G401.6 (cell line): ENCODE measurements around the gene CYP2W1.
"Not testable (repeated sequence)": the region's sequence is repeated elsewhere in the genome, so short reads cannot be mapped to it uniquely, and the experiment has no call there.

Experiments
- FAIRE-seq: peaks from 2 replicates; lab custom pipeline; 2012; peaks lifted over from hg19 to GRCh38; lab: Jason Lieb, UNC

CYP2W1 gene

DNA sequence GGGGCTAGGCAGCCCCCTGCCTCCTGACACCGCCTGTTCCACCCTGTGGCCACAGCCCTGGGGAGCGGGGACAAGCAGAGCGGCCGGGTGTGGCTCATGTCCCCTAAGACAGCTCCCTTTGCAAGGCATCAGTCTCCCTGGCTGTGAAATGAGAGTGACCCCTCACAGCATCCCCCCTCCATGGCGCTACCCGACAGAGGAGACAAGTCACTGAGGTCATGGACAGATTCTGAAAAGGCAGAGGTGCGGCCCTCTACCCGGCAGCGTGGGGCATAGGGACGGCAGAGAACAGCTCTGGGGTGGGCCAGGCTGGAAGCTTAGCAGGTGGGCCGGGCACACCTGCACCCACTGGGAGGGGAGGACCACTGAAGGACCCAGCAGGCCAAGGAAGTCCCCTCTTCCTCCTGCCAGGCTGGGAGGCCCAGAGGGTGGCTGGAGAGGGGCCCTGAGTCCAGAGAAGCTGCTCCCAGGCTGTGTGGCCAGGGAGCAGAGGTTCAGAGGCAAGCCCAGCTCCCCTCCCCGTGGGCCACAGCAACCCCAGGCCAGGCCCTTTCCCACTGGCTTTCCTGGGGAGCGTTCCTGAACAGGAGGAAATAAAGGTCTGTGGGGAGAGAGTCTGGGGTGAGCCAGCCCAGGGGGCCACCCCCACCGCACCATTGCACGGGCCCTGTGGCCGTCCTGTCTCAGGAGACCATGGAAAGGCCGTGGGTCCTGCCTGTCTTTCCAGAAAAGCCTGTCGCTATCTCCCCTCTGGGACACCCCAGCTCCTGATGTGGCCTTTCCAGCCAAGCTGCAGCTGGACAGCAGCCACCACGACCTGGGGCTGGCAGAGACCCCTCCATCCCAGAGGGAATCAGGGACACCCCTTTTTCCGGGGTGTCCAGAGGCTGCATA lies 30.2 kb upstream of the CYP2W1 start:
- FAIRE-seq, result no peak

DNA sequence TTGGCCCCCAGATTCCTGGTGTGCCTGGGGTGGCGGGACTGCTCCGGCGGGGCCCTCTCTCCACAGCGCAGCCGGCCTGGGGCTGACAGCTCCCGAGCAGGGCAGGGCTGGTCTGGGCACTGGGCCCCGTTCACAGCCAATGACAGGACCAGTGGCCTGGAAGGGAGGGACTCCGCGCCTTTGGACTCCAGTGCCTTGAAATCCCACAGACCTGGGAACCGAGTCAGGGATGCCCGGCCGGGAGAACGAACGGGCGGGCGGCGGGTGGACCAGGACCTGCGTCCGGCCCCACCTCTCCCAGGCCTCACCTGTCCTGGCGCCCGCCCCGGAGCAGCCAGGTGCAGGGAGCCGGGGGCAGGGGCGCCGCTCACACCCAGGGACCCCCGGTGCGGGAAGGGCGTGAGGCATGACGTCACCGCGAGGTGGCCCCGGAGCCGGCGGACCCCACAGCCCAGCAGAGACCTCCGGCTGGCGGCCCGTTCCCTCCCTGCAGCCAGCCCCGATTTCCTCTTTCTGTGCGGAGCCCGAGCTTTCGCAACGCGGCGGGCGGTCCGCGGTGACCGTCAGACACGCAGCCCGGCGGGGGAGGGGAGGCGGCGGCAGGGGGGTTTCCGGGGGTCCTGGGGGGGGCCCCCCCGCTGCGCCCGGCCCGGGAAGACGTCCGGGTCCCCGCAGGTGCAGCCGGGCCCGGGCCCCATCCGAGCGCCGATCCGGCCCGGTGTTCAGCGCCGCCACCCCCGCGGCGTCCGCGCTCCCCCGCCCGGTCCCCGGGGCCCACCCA lies 29.2 kb upstream of the CYP2W1 start:
- FAIRE-seq, result peak; percentile 48

DNA sequence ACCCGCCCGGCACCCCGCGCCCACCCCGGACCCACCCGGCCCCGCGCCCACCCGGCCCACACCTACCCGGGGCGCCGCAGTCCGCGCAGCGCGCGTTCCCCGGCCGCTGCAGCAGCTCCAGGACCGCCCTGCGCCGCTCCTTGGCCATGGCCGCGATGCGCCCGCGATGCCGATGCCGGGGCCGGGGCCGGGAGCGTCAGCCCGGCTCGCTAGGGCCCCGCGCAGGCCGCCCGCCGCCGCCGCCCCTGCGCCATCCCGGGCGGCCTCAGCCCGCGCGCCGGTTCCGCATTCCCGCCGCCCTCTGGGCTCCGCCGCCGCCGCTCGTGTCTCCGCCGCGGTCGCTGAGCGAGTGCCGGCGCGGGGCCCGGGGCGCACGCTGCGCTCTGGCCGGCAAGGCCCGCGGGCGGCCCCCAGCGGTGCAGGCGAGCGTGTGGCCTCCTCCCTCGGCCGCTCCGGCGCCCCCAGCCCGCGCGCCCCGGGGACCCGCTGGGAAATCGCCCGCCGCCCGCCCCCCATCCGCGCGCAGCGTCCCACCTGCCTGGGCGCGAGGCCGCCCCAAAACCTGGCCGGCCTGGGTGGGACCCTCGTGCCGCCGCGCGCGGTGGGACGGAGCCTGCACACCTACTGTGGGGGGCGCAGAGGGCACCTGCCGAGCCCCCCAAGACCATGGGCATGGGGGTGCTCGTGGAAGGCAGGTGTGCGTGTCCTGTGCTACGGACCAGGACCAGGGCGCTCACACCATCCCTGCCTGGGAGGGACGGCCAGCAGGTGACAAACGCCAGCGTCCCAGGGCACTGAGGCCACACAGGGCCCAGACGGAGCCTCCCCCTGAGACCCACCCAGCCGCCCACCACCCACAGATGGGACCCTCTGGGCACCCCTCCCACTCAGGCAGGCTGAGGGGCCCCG lies 28.4 kb upstream of the CYP2W1 start, which contains the start of gene ADAP1:
TSS of gene ADAP1 (minus strand) at position 351 of the 909 bp plus-strand sequence. CDS start at position 148, 203 bp downstream.
- no peak for FAIRE-seq

DNA sequence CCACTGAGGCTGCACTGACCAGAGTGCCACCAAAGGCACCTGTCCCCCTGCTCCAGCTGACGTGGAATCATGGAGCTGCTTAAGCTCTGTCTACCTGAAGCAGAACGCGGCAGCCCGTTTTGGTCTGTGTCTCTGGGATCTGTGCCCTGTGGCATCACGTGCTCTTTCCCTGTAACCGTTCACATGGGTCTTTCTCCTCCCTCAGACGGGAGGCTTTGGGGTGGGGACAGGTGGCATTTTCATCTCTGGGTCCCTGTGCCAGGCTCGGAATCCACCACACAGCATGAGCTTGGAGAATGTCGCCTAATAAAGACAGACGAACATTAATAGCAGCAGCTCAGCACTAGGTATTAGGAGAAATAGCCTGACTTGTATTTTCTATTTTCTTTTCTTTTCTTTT lies 26.9 kb upstream of the CYP2W1 start:
- FAIRE-seq, result no peak

DNA sequence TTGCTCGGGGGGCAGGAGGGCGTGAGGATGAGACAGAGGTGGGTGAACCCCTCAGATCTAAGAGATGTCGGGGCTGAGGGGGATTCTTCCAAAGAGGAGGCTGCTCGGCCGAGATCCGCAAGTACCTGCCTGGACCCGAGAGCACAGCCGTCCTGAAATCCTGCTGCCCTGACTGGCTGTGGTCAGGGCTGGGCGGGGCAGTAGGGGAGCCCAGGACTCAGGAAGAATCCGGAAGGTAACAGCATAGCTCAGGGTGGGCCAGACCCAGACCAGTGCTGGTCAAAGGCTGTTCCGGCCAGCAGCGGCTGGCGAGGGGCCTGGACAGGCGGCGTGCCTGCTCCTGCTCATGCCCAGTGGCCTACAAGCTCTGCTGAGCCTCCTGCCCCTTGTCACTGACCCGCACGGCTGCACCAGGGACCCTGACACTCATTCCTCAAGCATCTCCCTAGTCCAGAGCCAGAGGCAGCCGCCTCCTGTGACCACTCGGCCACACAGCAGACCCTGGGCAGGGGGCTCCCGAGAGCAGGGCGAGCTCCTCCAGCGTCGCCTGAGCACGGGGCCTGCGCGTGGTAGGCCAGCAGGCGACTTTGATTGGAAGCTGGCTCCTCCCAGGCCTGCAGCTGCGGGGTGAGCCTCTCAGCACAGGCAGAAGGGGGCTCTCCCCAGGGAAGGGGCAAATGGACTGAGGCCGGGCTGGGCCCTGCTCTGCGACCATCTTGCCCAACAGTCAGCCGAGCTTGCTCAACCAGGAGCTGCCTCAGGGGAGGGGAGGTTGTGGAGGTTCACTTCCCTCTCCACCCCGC lies 25.4 kb upstream of the CYP2W1 start:
- FAIRE-seq, result no peak

DNA sequence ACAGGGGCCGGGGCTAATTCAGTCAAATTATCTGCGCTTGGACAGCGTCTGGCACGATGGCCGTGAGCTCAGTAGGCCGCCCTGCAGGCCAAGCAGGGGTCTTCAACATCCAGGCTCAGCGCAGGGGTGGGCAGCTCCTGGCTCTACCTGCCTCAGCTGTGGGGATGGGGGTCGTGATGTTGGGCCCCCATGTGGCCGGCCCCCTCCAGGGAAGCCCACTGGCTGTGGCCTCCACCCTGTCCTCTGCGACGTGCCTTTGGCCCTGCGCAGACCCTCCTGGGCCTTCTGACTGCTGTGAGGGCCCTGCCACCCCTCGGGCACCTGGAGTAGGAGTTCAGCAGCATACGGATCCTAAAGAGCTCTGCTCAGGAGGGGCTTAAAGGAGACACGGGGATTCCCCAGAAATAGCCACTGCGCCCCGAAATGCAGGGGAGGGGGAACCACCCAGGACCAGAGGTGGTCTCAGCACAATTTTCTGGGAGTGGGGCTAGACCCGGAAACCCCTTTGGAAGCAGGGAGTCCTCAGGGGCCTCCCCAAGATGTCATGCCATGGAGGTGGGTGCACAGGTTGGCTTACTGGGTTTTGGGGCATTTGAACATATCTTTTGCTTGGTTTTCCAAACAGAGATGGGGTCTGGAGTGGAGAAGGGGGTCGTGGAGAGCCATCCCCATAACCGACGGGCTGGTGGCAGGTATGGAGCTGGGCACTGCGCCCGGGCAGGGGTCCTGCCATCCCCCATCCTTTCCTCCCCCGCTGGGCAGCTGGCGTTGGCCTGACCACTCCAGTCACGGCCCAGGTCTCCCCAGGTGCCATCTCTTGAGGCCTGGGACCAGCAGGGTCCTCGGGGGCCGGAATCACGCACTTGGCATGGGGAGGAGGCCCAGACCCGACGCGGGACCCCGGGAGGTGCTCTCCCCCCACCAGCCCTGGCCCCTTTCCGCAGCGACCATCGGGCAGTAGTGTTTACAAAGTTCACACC lies 24.5 kb upstream of the CYP2W1 start:
- no peak for FAIRE-seq

DNA sequence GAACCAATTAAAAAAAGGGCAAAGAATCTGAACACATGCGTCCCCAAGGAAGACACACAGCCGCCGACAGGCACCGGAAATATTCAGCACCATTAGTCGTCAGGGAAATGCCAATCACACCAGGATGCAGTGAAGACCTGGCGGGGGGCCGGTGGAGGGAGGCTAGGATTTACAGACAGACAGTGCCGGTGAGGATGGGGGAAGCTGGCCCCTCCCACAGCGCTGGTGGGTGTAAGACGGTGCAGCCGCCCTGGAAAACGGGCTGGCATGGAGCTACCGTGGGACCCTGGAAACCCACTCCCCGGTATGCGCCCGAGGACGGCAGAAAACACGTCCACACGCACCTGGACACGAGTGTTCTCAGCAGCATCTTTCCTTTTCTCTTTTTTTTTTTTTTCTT lies 23.7 kb upstream of the CYP2W1 start:
- FAIRE-seq, result no peak

DNA sequence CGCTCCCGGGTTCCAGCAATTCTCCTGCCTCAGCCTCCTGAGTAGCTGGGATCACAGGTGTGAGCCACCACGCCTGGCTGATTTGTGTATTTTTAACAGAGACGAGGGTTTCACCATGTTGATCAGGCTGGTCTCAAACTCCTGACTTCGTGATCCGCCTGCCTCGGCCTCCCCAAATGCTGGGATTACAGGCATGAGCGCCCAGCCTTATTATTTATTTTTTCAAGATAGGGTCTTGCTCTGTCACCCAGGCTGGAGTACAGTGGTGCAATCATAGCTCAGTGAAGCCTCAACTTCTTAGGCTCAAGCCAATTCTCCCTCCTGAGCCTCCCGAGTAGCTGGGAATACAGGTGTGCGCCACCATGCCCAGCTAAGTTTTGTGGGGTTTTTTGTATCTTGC lies 23.2 kb upstream of the CYP2W1 start:
- not testable (repeated sequence) for FAIRE-seq

DNA sequence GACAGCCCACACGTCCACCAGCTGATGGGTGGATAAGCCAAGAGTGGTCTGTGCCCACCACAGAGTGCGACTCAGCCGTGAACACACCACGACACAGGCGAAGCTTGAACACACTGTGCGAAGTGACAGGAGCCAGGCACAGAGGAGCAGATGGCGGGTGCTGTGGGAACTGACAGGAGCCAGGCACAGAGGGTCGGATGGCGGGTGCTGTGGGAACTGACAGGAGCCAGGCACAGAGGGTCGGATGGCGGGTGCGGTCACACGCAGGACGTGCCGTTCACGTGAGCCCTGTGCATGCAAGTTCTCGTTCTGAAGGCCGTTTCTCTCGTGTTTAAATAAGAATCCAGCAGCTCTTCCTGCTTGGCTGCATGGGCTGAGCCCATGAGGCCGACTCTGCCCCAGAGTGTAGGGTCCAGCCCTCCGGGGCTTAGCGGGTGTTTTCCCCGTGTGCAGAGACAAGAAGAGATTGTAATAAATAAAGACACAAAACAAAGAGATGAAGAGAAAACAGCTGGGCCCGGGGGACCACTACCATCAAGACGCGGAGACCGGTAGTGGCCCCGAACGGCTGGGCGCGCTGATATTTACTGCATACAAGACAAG lies 22.6 kb upstream of the CYP2W1 start:
- no peak for FAIRE-seq

DNA sequence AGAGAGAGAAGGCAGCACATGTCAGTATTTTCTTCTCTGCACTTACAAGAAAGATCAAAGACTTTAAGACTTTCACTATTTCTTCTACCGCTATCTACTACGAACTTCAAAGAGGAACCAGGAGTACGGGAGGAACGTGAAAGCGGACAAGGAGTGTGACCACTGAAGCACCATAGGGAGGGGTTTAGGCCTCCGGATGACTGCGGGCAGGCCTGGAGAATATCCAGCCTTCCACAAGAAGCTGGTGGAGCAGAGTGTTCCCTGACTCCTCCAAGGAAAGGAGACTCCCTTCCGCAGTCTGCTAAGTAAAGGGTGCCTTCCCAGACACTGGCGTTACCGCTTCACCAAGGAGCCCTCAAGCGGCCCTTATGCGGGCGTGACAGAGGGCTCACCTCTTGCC lies 22.0 kb upstream of the CYP2W1 start:
- FAIRE-seq, result not testable (repeated sequence)

DNA sequence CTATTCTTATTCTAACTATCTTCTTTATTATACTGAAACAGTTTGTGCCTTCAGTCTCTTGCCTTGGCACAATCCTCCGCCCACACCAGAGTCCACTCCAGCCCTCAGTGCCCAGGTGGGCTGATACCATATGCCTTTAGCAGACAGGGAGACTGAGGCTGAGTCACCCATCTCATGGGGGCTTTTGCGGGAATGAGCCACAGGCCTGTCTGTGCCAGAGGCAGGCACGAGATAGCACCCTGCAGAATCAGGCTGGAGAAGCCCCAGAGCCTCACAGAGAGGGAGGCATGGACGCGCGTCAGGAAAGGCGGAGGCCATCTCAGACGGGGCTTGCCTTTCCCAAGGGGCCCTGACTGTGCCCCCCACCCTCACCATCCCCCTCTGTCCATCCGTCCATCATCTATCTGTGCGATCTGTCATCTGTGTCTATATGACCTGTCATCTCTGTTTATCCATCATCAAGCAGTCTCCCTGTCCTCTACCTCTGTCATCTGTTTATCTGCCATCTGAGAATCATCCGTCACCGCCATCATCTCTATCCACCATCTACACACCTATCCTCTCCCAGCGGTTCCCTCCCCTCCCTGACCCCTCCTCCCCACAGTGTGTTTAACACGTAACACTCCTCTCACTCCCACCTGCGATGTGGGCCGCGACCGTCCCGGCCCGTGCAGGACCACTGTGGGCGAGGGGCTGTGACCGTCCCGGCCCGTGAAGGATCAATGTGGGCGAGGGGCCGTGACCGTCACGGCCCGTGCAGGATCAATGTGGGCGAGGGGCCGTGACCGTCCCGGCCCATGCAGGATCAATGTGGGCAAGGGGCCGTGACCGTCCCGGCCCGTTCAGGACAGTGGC lies 21.2 kb upstream of the CYP2W1 start:
- no peak for FAIRE-seq

DNA sequence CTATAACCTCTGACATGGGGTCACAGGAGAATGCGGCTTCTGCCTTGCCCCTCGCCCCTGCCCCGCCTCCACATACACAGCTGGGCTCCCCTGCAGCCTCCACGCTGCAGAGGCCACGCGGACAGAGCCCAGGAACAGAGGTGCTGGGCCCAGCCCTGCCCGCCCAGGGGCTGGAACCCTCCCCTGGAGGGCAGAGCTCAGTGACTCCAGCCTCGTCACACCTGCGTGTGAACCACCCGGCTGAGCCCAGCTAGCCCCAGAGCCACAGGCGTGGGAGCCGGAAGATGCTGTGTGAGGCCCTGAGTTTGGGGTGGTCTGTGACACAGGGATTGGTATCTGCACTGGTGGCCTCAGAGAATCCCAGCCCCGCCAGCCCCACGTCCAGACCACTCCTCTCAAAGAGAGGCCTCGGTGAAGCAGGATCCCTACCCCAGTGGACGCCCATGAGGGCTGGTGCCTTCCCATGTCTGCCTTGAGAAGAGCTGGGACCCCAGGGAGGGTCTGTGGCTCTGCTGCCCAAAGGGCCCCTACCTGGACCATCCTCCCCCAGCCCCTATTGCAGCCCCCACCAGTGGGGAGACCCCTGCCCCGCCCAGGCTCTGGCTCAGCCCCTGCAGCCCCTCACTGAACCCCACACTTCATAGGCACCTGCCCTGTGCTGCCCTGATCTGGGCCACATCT lies 20.4 kb upstream of the CYP2W1 start:
- no peak for FAIRE-seq

DNA sequence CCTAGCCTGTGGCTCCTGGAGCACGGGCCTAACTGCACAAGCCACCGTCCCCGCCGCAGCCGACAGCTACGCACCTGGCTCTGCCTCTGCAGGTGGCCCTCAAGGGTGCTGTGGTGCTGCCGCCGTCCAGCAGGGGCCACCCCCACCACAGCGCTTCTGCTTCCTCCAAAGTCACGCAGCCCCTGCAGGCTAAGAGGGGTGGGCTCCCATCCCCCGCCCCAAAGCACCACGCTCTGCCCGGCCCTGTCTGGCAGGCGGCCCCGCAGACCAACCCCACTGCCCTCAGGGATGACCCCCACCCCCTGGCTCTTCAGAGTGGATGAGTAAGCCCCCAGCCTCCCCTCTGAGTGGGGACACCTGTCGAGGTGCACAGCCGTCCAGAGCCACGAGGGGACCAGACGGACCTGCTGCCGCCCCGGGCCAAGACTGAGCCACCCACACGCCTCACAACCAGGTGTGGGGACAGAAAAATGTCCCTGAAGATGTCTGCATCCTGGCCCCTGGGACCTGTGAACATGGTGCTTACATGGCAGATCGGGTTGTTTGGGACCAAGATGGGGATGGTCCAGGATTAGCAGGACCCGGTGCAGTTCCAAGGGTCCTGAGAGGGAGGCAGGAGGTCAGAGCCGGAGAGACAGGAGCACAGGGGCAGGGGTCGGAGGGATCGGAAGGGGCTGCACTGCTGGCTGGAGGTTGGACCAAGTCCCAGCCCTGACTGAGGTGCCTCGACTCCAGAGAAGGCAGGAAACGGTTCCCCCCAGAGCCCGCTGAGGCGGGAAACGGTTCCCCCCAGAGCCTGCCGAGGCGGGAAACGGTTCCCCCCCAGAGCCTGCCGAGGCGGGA lies 19.5 kb upstream of the CYP2W1 start:
- FAIRE-seq, result no peak

DNA sequence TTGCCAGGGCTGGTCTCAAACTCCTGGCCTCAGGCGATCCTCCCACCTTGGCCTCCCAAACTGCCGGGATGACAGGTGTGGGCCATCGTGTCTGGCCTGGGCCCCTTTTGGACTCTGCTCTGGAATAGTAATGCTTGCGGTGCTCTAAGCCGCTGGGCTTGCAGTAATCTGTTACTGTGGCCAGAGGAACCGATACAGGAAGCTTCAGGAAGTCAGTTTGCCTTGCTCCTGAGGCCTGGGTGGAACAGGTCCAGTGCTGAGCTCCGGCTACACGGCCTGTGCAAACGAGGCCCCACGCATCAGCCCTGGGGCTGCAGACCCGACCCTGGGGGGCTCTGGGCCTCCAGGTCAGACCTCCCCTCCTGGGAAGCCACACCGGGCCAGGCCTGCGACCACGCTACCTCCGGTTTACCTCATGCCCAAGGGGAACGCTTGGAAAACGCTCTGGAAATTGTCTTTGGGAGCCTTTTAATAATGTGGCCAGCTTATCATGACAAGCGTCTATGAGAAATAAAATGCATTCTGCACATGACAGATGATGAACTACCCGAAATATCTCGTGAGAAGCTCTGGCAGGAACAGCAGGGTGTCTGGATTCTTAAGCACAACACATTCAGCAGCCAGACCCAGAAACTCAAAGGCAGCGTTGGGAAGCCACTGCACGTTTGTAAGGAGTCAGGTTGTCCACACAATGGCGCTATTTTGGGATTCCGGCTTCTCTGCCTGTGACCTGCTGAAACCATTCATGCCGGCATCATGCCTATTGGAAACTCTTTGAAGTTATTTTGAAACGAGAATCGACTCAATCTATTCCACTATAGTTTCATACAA lies 18.4 kb upstream of the CYP2W1 start:
- peak; percentile 94 for FAIRE-seq

DNA sequence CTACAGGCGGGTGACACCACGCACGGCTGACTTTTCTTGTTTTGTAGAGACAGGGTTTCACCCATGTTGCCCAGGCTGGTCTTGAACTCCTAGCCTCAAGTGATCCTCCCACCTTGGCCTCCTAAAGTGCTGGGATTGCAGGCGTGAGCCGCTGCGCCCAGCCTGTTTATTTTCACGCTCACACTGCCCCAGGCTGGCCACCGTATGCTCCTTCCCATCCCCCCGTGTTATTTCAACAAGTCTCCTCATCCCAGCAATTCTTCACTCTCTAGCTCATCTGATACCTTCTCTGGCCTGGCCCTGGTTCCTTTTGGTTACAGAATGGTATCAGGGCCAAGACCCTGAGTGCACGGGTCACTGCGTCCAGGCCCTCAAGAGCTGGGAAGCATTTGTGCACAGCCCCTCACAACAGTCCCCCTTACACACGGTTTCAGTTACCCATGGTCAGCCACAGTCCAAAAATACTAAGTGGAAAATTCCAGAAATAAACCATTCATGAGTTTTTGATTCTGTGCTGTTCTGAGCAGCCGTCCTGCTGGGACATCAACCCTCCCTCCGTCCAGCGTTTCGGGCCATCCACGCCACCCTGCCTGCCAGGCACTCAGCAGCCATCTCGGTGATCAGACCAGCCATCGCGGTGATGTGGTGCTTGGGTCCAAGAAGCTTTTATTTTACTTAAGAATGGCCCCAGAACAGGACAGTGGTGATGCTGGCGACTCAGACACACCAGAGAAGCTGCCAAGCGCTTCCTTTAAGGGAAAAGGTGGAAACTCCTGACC lies 16.5 kb upstream of the CYP2W1 start:
- no peak for FAIRE-seq
